ENCODE results near the gene GLRB. TPM values are rescaled to one million over a fixed set of nuclear protein-coding genes. Genes with fewer than 3 reads are reported as not detected.

Gene GLRB
- total RNA-seq, 1 donor from 2014 or later, result 5.2 TPM

Small RNAs within 50 kb of the gene (small RNA-seq; reads per million reads assigned to genes)
- gene RF00019 (not detected), gene RNU6-582P (not detected)

Other genes starting within 250 kb of the GLRB start
- 35.0 TPM for gene PDGFC, start 104.4 kb upstream of the GLRB start, total RNA-seq
- 3.1 TPM for gene GRIA2, start 144.6 kb downstream of the GLRB start, total RNA-seq

Measured in skeletal muscle tissue (tissue), 2 donors.